Measurements from ENCODE around the gene SGPP1.

The SGPP1 gene

GRCh38 chr14:63764620-63765139, 36.8 kb upstream of the SGPP1 start:
- intact Hi-C loops (cut with DNase I; ENCODE audit: low total_unique reads) = loop anchor here (10.0 kb wide), 1 partner anchor 380 kb away; no protein-coding TSS in a partner anchor
- Histone ChIP-seq H3K27ac (no peak overlapping the region), H3K4me3 (no peak overlapping the region), H3K36me3 (no peaks in the 10 kb centered on the region), H3K9me3 (no peaks in the 10 kb centered on the region), H3K4me1 (no peaks in the 10 kb centered on the region), H3K27me3 (peaks cover 0 to 3% of the 10 kb centered on the region in 2 donors)
- TF ChIP-seq, protein P1, sequence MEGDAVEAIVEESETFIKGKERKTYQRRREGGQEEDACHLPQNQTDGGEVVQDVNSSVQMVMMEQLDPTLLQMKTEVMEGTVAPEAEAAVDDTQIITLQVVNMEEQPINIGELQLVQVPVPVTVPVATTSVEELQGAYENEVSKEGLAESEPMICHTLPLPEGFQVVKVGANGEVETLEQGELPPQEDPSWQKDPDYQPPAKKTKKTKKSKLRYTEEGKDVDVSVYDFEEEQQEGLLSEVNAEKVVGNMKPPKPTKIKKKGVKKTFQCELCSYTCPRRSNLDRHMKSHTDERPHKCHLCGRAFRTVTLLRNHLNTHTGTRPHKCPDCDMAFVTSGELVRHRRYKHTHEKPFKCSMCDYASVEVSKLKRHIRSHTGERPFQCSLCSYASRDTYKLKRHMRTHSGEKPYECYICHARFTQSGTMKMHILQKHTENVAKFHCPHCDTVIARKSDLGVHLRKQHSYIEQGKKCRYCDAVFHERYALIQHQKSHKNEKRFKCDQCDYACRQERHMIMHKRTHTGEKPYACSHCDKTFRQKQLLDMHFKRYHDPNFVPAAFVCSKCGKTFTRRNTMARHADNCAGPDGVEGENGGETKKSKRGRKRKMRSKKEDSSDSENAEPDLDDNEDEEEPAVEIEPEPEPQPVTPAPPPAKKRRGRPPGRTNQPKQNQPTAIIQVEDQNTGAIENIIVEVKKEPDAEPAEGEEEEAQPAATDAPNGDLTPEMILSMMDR (IDR thresholded peaks at IDR 0.05) = no peak
- DNase-seq = no peak

DNA sequence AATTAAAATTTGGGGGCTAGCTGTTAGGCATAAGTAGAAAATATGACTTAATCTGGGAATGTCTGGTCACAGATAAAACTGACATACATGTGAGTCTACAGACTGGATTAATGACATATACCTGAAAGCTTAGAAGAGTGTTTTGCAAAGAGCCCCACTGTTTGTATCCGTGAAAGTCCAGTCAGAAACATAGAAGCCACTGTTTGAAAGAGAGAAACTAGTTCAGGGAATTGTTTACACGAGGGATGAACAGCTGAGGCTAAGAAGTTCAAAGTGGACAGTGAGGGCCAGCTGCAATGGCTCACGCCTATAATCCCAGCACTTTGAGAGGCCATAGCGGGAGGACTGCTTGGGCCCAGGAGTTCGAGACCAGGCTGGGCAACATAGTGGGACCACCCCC, 36.2 kb upstream of the SGPP1 start:
- no peaks in the 10 kb centered on the region for H3K9me3 ChIP-seq
- intact Hi-C loops (cut with DNase I; ENCODE audit: low total_unique reads) = loop anchor here (10.0 kb wide), 1 partner anchor 379 kb away; no protein-coding TSS in a partner anchor
- H3K4me1 ChIP-seq = no peaks in the 10 kb centered on the region
- H3K27me3 ChIP-seq = peaks cover 0 to 3% of the 10 kb centered on the region in 2 donors
- H3K36me3 ChIP-seq = no peaks in the 10 kb centered on the region
- DNase-seq = no peak
- no peak overlapping the region for H3K4me3 ChIP-seq
- TF ChIP-seq, protein P1 (IDR thresholded peaks at IDR 0.05) = no peak
- H3K27ac ChIP-seq = no peak overlapping the region

DNA sequence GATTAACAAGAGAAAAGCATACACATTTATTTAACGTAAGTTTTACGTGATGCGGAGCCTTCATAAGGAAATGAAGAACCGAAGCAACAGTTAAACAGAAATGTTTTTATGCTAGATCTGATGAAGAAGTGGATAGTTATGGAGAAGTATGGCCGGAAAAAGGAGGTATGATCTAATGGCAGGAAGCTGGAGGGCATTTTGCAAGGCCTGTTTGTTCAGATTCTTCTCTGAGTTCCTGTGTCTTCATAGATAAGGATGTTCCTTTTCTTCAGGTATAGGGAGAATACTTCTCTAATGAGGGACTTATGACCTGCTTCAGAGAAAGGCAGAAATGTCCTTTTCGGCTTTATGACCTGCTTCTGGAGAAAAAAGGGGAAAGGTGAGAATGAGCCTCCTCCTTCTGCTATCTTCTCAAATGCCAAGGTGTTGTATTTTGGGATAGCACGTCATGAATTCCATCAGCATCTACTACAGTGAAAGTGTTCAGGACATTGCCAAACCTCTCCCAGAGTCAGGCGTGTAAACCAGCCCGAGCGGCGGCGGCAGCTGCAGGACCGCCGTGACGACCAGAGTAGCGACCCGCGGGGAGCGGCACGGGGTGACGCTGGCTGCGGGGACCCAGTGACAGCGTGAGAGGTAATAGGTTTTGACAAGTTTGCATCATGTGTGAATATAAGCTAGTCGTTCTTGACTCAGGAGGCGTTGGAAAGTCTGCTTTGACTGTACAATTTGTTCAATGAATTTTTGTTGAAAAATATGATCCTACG, 33.7 kb upstream of the SGPP1 start:
- Histone ChIP-seq H3K27me3 (peaks cover 0 to 3% of the 10 kb centered on the region in 2 donors), H3K27ac (no peak overlapping the region), H3K9me3 (no peaks in the 10 kb centered on the region), H3K36me3 (no peaks in the 10 kb centered on the region), H3K4me1 (no peaks in the 10 kb centered on the region), H3K4me3 (no peak overlapping the region)
- DNase-seq = no peak
- intact Hi-C loops (cut with DNase I; ENCODE audit: low total_unique reads) = loop anchor here (10.0 kb wide), 1 partner anchor 377 kb away; no protein-coding TSS in a partner anchor
- TF ChIP-seq, protein P1 (IDR thresholded peaks at IDR 0.05) = no peak

- no peak overlapping the region for H3K27ac ChIP-seq
- no peaks in the 10 kb centered on the region for H3K36me3 ChIP-seq
- no peak overlapping the region for H3K4me3 ChIP-seq
- TF ChIP-seq, protein P1 (IDR thresholded peaks at IDR 0.05) = no peak
- no peak for DNase-seq
- intact Hi-C loops (cut with DNase I; ENCODE audit: low total_unique reads) = loop anchor here (10.0 kb wide), 1 partner anchor 375 kb away; no protein-coding TSS in a partner anchor
- no peaks in the 10 kb centered on the region for H3K4me1 ChIP-seq
- H3K27me3 ChIP-seq = peaks cover 0 to 2% of the 10 kb centered on the region in 2 donors
- no peaks in the 10 kb centered on the region for H3K9me3 ChIP-seq
These were observed 32.1 kb upstream of the SGPP1 start for GRCh38 chr14:63760014-63760413.

- Histone ChIP-seq H3K4me3 (no peak overlapping the region), H3K27ac (no peak overlapping the region), H3K4me1 (no peaks in the 10 kb centered on the region), H3K36me3 (no peaks in the 10 kb centered on the region), H3K27me3 (no peaks in the 10 kb centered on the region), H3K9me3 (no peaks in the 10 kb centered on the region)
- intact Hi-C loops (cut with DNase I; ENCODE audit: low total_unique reads) = no loop called here
- TF ChIP-seq, protein P1 (IDR thresholded peaks at IDR 0.05) = no peak
- no peak for DNase-seq
These were observed 31.6 kb upstream of the SGPP1 start for GRCh38 chr14:63759456-63759855.
